Natural killer cell (primary cell): ENCODE measurements around the gene NFKBIB. TPM values are rescaled to one million over a fixed set of nuclear protein-coding genes. Genes with fewer than 3 reads are reported as not detected.
"Not testable (repeated sequence)": the region's sequence is repeated elsewhere in the genome, so short reads cannot be mapped to it uniquely, and the experiment has no call there.

Experiments
- ATAC-seq, 3 donors: fragments of 150-1000 bp in 2 of 3; fragments of 200-7000 bp in 1 of 3; cut with Tn5 transposase; 1 replicate in 1 of 3; 2 replicates in 2 of 3; pipeline ENCODE4 v1.10.0; 2021; ENCODE audit warnings: mild to moderate bottlenecking in 2 of 3, moderate library complexity in 2 of 3
- DNase-seq, 2 donors: peaks; one replicate each; pipeline versions ENCODE4 v3.0.0 to v3.0.0-alpha.2; 2013 to 2021; ENCODE audit warnings: mixed read lengths in 1 of 2
- H3K27ac ChIP-seq: one replicate; pipeline ENCODE4 v1.5.1; 2013; ENCODE audit warnings: mild to moderate bottlenecking, low read length
- H3K27me3 ChIP-seq: one replicate; pipeline ENCODE4 v1.6.1; 2013; ENCODE audit warnings: low read length; ENCODE audit not compliant: control insufficient read depth, insufficient read depth
- H3K36me3 ChIP-seq: one replicate; pipeline ENCODE4 v1.6.1; 2013; ENCODE audit warnings: low read length; ENCODE audit not compliant: control insufficient read depth, insufficient read depth
- H3K4me1 ChIP-seq: one replicate; pipeline ENCODE4 v1.6.1; 2013; ENCODE audit warnings: low read length; ENCODE audit not compliant: control insufficient read depth, insufficient read depth
- H3K4me3 ChIP-seq: one replicate; pipeline ENCODE4 v1.5.1; 2013; ENCODE audit warnings: low read length
- H3K9me3 ChIP-seq: one replicate; pipeline ENCODE4 v1.6.1; 2013; ENCODE audit warnings: low read length; ENCODE audit not compliant: control insufficient read depth, insufficient read depth
- H3K27ac Mint-ChIP-seq, 2 donors: one replicate each; pipeline ENCODE4 v1.8.0; 2022; ENCODE audit warnings: mild to moderate bottlenecking in 2 of 2, mixed read lengths in 2 of 2, moderate library complexity in 1 of 2
- H3K27me3 Mint-ChIP-seq, 2 donors: one replicate each; pipeline ENCODE4 v1.8.0; 2022; ENCODE audit warnings: low read depth in 2 of 2, mixed read lengths in 2 of 2
- H3K36me3 Mint-ChIP-seq: one replicate; pipeline ENCODE4 v1.8.0; 2022; ENCODE audit warnings: mixed read lengths
- H3K4me1 Mint-ChIP-seq, 2 donors: one replicate each; pipeline ENCODE4 v1.8.0; 2022; ENCODE audit warnings: mixed read lengths in 2 of 2
- H3K4me3 Mint-ChIP-seq: one replicate; pipeline ENCODE4 v1.8.0; 2022; ENCODE audit warnings: mild to moderate bottlenecking, moderate library complexity, mixed read lengths
- H3K9me3 Mint-ChIP-seq, 2 donors: one replicate each; pipeline ENCODE4 v1.8.0; 2022; ENCODE audit warnings: mixed read lengths in 2 of 2
- WGBS: methylation state at CpG from one replicate; pipeline ENCODE4 v1.1.7; 2013; ENCODE audit warnings: missing lambda C conversion rate; ENCODE audit not compliant: insufficient coverage; 5-methylcytosine and 5-hydroxymethylcytosine counted together
- intact Hi-C: fragments of 100-400 bp; cut with micrococcal nuclease; formaldehyde crosslinking; loops from one replicate; pipeline ENCODE4 v1.14.2; 2022
- total RNA-seq, 4 donors: library from RNA; stranded (reverse); fragments of 120-200 nt in 1 of 4; gene quantifications; one replicate each; pipeline versions ENCODE4 v1.2.3 to v1.2.4, GENCODE V29; 2013 to 2022
- TF ChIP-seq, protein P1 (sequence below): fragments of 200-600 bp; IDR thresholded peaks from one replicate; pipeline ENCODE4 v1.8.0; 2022; ENCODE audit warnings: antibody characterized with exemption

NFKBIB gene
- total RNA-seq, 3 donors from 2014 or later (not counting 1 experiment from before 2014, with no cell fraction given), result 78.0 to 125 (median 118) TPM

- intact Hi-C loops, result loop anchor here (10.0 kb wide), 1 partner anchor 175 kb away; no protein-coding TSS in a partner anchor
- Mint-ChIP-seq H3K27me3 (peaks cover 15 to 22% of the 10 kb centered on the region in 2 donors), H3K4me3 (no peak overlapping the region), H3K4me1 (no peaks in the 10 kb centered on the region), H3K9me3 (no peaks in the 10 kb centered on the region), H3K27ac (no peak overlapping the region), H3K36me3 (no peaks in the 10 kb centered on the region)
- no peaks in the 10 kb centered on the region for H3K36me3 ChIP-seq
- H3K27me3 ChIP-seq, result no peaks in the 10 kb centered on the region
- 34% methylated on average over 5 of the region's 5 CpGs for WGBS
- ATAC-seq (no peak), DNase-seq (no peak)
- H3K27ac ChIP-seq, result no peak overlapping the region
- H3K9me3 ChIP-seq, result no peaks in the 10 kb centered on the region
- no peaks in the 10 kb centered on the region for H3K4me1 ChIP-seq
- TF ChIP-seq, protein P1, sequence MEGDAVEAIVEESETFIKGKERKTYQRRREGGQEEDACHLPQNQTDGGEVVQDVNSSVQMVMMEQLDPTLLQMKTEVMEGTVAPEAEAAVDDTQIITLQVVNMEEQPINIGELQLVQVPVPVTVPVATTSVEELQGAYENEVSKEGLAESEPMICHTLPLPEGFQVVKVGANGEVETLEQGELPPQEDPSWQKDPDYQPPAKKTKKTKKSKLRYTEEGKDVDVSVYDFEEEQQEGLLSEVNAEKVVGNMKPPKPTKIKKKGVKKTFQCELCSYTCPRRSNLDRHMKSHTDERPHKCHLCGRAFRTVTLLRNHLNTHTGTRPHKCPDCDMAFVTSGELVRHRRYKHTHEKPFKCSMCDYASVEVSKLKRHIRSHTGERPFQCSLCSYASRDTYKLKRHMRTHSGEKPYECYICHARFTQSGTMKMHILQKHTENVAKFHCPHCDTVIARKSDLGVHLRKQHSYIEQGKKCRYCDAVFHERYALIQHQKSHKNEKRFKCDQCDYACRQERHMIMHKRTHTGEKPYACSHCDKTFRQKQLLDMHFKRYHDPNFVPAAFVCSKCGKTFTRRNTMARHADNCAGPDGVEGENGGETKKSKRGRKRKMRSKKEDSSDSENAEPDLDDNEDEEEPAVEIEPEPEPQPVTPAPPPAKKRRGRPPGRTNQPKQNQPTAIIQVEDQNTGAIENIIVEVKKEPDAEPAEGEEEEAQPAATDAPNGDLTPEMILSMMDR, result no peak
- no peak overlapping the region for H3K4me3 ChIP-seq
Measured at GRCh38 chr19:38939957-38940356, 40.2 kb downstream of the NFKBIB start.

DNA sequence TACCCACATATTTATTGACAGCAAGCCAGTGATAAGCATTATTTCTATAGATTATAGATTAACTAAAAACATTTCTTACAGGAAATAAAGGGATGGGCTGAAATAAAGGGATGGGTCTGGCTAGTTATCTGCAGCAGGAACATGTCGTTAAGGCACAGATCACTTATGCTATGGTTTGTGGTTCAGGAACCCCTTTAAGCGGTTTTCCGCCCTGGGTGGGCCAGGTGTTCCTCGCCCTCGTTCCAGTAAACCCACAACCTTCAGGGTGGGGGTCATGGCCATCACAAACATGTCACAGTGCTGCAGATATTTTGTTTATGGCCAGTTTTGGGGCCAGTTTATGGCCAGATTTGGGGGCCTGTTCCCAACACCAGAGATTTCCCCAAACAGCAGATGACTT, 41.7 kb downstream of the NFKBIB start:
- H3K4me1 Mint-ChIP-seq, H3K36me3 Mint-ChIP-seq, H3K9me3 Mint-ChIP-seq, H3K27me3 ChIP-seq, H3K36me3 ChIP-seq, H3K27ac ChIP-seq, H3K4me3 Mint-ChIP-seq, H3K4me1 ChIP-seq, H3K4me3 ChIP-seq, H3K27ac Mint-ChIP-seq, ATAC-seq, DNase-seq, H3K9me3 ChIP-seq, intact Hi-C loops: not testable (repeated sequence)
- H3K27me3 Mint-ChIP-seq, result peaks cover 15 to 22% of the 10 kb centered on the region in 2 donors
- 56% methylated on average over 4 of the region's 5 CpGs for WGBS

GRCh38 chr19:38941979-38942378, 42.2 kb downstream of the NFKBIB start:
- Histone ChIP-seq H3K27ac (no peak overlapping the region), H3K36me3 (no peaks in the 10 kb centered on the region), H3K4me1 (no peaks in the 10 kb centered on the region), H3K4me3 (no peak overlapping the region), H3K27me3 (no peaks in the 10 kb centered on the region), H3K9me3 (no peaks in the 10 kb centered on the region)
- WGBS, result 88% methylated on average over 2 of the region's 2 CpGs
- no peak for DNase-seq
- H3K36me3 Mint-ChIP-seq, result no peaks in the 10 kb centered on the region
- H3K9me3 Mint-ChIP-seq, result no peaks in the 10 kb centered on the region
- no peak for ATAC-seq
- H3K27ac Mint-ChIP-seq, result no peak overlapping the region
- H3K27me3 Mint-ChIP-seq, result peaks cover 15 to 22% of the 10 kb centered on the region in 2 donors
- H3K4me1 Mint-ChIP-seq, result no peaks in the 10 kb centered on the region
- no peak overlapping the region for H3K4me3 Mint-ChIP-seq
- intact Hi-C loops, result no loop called here
- TF ChIP-seq, protein P1, result no peak

DNA sequence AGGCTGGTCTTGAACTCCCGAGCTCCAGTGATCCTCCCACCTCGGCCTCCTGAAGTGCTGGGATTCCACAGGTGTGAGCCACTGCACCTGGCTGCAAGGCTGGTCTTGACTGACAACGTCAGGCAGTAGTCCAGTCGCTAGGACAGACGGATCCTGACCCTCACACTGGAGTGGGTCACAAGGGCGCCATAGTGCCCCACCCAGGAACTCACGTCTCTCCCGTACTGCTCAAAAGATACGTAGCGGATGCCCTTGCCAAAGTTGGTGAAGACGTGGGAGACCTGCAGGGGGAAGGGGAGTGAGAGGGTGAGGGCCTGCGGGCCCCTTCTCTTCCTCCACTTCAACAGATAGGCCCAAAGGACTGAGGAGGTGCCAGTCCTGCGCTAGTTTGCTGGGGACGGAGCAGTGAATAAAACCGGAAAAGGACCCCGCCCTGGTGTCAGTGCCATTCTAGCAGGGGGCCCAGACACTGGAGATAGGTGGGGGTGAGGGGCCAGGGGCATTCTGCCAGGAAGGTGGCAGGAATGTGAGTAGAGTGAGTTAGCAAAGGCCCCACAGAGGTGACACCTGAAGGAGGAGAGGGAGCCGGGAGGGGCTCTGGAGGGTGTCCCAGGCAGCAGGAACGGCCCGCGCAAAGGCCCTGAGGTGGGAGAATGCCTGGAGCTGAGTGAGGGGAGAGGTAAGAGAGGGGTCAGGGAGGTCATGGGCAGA, 42.9 kb downstream of the NFKBIB start:
- H3K9me3 Mint-ChIP-seq, result no peaks in the 10 kb centered on the region
- H3K4me1 ChIP-seq, result no peaks in the 10 kb centered on the region
- no peaks in the 10 kb centered on the region for H3K4me1 Mint-ChIP-seq
- no peak overlapping the region for H3K4me3 ChIP-seq
- WGBS, result 93% methylated on average over 19 of the region's 20 CpGs
- H3K36me3 ChIP-seq, result no peaks in the 10 kb centered on the region
- intact Hi-C loops, result no loop called here
- no peak overlapping the region for H3K4me3 Mint-ChIP-seq
- H3K27ac ChIP-seq, result no peak overlapping the region
- ATAC-seq (no peak), DNase-seq (no peak)
- no peaks in the 10 kb centered on the region for H3K36me3 Mint-ChIP-seq
- TF ChIP-seq, protein P1, result no peak
- H3K27me3 Mint-ChIP-seq, result peaks cover 15 to 22% of the 10 kb centered on the region in 2 donors
- no peak overlapping the region for H3K27ac Mint-ChIP-seq
- no peaks in the 10 kb centered on the region for H3K9me3 ChIP-seq
- H3K27me3 ChIP-seq, result no peaks in the 10 kb centered on the region
